Right ventricle myocardium inferior (tissue), 1 donor: Measurements from ENCODE around the gene WIPI1. TPM values are rescaled to one million over a fixed set of nuclear protein-coding genes. Genes with fewer than 3 reads are reported as not detected.
A peak's percentile ranks its signal among the peaks of the same experiment; 100 is the strongest.

Experiments used
- ATAC-seq: fragments of 200-7000 bp; cut with Tn5 transposase; one replicate; pipeline ENCODE4 v1.9.1; 2020; ENCODE audit warnings: mild to moderate bottlenecking, moderate library complexity
- DNase-seq: peaks from one replicate; pipeline ENCODE4 v3.0.0; 2021; ENCODE audit errors: missing footprints
- intact Hi-C: fragments of 100-400 bp; cut with DNase I; formaldehyde crosslinking; loops from one replicate; pipeline ENCODE4 v1.11.0; 2022
- total RNA-seq: library from RNA; stranded (reverse); fragmentation: NEBNext Ultra II Directional; extraction: Animal tissue kit (Norgen Biotek cat#: 25700); gene quantifications from one replicate; pipeline ENCODE4 v1.2.1, GENCODE V29; 2021
- donor health status: DM: no; HTN: yes; CAD: no; lungs with severe emphysema.

The WIPI1 gene
- total RNA-seq, 1 donor from 2014 or later: 62.8 TPM

GRCh38 chr17:68462381-68463210 lies 5.3 kb upstream of the WIPI1 start:
- intact Hi-C loops: loop anchor here (2.0 to 5.0 kb wide), 5 partner anchors 30 to 295 kb away; partner anchors contain the start of gene AMZ2
- ATAC-seq: peak; percentile 83

GRCh38 chr17:68461589-68461988 lies 4.3 kb upstream of the WIPI1 start:
- DNase-seq (no peak), ATAC-seq (no peak)
- intact Hi-C loops: loop anchor here (5.0 kb wide), 3 partner anchors 214 to 296 kb away; partner anchors contain the start of gene AMZ2

More at GRCh38 chr17:68462381-68463210, 5.3 kb upstream of the WIPI1 start:
- no peak for DNase-seq

- intact Hi-C loops: loop anchor here (5.0 kb wide), 3 partner anchors 214 to 296 kb away; partner anchors contain the start of gene AMZ2
- DNase-seq: no peak
- no peak for ATAC-seq
Observed at GRCh38 chr17:68461122-68461539, 3.8 kb upstream of the WIPI1 start.

GRCh38 chr17:68460715-68461114 lies 3.4 kb upstream of the WIPI1 start:
- intact Hi-C loops: loop anchor here (5.0 kb wide), 3 partner anchors 213 to 297 kb away; partner anchors contain the start of gene AMZ2
- ATAC-seq (no peak), DNase-seq (no peak)

- no peak for DNase-seq
- no peak for ATAC-seq
- intact Hi-C loops: loop anchor here (5.0 kb wide), 3 partner anchors 213 to 297 kb away; partner anchors contain the start of gene AMZ2
Observed at GRCh38 chr17:68460146-68460545, 2.9 kb upstream of the WIPI1 start.

GRCh38 chr17:68459037-68459639 lies 1.8 kb upstream of the WIPI1 start:
- ATAC-seq (no peak), DNase-seq (no peak)
- intact Hi-C loops: loop anchor here (5.0 to 10.0 kb wide), 3 partner anchors 37 to 354 kb away; no protein-coding TSS in a partner anchor

GRCh38 chr17:68458260-68459036 lies 1.2 kb upstream of the WIPI1 start:
- intact Hi-C loops: loop anchor here (5.0 to 10.0 kb wide), 3 partner anchors 36 to 354 kb away; no protein-coding TSS in a partner anchor
- ATAC-seq (no peak), DNase-seq (no peak)

- ATAC-seq: peak; percentile 89
- intact Hi-C loops: loop anchor here (5.0 to 10.0 kb wide), 3 partner anchors 35 to 353 kb away; no protein-coding TSS in a partner anchor
- peak; percentile 99 for DNase-seq
Observed at GRCh38 chr17:68457539-68458259, 403 bp upstream of the WIPI1 start.

GRCh38 chr17:68456339-68457167 lies 743 bp downstream of the WIPI1 start:
- ATAC-seq (peak; percentile 81), DNase-seq (peak; percentile 90)
- intact Hi-C loops: loop anchor here (5.0 to 10.0 kb wide), 3 partner anchors 34 to 352 kb away; no protein-coding TSS in a partner anchor

- no peak for DNase-seq
- no peak for ATAC-seq
- intact Hi-C loops: loop anchor here (2.0 to 10.0 kb wide), 4 partner anchors 17 to 351 kb away; no protein-coding TSS in a partner anchor
Observed at GRCh38 chr17:68455901-68456338, 1.4 kb downstream of the WIPI1 start.

GRCh38 chr17:68453991-68454665 lies 3.2 kb downstream of the WIPI1 start:
- no peak for ATAC-seq
- intact Hi-C loops: loop anchor here (2.0 to 10.0 kb wide), 3 partner anchors 15 to 349 kb away; no protein-coding TSS in a partner anchor
- DNase-seq: no peak

GRCh38 chr17:68452724-68453290 lies 4.5 kb downstream of the WIPI1 start:
- ATAC-seq: no peak
- DNase-seq: no peak
- intact Hi-C loops: loop anchor here (5.0 to 10.0 kb wide), 2 partner anchors 51 to 348 kb away; no protein-coding TSS in a partner anchor

DNA sequence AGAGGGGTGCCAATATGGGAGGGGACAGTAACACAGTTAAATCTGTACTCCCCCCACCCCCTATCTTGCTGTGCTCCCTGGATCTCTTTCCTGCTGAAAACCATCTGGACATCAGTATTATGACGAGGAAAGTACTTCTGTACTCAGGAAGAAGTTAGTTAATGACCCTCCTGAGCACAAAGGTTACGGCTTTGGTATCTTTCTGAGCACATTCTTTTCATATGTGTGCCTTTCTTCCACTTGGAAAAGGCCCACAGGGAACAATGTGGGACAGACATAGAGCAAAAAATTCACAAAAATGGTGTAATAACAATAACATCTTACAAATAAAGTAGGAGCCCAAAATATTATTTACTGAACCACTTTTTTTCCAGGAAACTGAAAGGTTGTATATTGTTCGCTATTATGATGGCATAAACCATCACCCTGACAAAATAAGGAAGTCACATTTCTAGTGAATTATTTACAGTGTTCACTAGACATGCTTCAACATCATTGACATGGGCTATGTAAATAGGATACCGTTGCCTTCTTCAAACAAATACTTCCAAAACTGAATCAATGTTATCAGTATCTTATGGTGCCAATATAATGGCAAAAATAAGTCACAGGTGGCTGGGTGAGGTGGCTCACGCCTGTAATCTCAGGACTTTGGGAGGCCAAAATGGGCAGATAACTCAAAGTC lies 5.5 kb downstream of the WIPI1 start:
- DNase-seq (no peak), ATAC-seq (no peak)
- intact Hi-C loops: loop anchor here (5.0 to 10.0 kb wide), 2 partner anchors 50 to 347 kb away; no protein-coding TSS in a partner anchor

DNA sequence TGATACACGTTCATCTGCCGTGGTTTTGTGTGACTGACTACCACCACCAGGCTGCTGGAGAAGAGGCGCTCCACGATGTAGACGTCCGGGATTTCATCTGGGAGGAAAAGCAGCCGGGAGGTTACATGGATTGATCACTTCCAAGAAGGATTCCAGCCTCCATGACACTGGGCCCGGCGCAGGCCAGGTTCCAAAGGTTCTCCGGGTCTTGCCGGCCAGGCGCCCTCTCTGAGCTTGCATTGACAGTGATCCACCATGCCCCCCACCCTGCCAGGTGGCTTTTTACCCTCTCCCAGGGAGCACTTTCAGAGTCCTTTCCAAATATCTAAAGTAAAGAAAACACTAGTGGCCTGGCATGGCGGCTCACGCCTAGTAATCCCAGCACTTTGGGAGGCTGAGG lies 6.5 kb downstream of the WIPI1 start:
- ATAC-seq: no peak
- no peak for DNase-seq
- intact Hi-C loops: loop anchor here (5.0 to 10.0 kb wide), 2 partner anchors 48 to 346 kb away; no protein-coding TSS in a partner anchor

- DNase-seq (no peak), ATAC-seq (no peak)
- intact Hi-C loops: loop anchor here (5.0 to 10.0 kb wide), 2 partner anchors 48 to 346 kb away; no protein-coding TSS in a partner anchor
Observed at GRCh38 chr17:68450391-68450790, 6.9 kb downstream of the WIPI1 start.
